ENCODE data around the gene VAV1. TPM values are rescaled to one million over a fixed set of nuclear protein-coding genes. Genes with fewer than 3 reads are reported as not detected.
A peak's percentile ranks its signal among the peaks of the same experiment; 100 is the strongest.

Gene VAV1
- total and polyA plus RNA-seq, 9 of the 15 experiments (the other 6 are each of a cell fraction or from before 2014, with no cell fraction given): 0.46 to 20.1 (median 11.1) TPM

DNA sequence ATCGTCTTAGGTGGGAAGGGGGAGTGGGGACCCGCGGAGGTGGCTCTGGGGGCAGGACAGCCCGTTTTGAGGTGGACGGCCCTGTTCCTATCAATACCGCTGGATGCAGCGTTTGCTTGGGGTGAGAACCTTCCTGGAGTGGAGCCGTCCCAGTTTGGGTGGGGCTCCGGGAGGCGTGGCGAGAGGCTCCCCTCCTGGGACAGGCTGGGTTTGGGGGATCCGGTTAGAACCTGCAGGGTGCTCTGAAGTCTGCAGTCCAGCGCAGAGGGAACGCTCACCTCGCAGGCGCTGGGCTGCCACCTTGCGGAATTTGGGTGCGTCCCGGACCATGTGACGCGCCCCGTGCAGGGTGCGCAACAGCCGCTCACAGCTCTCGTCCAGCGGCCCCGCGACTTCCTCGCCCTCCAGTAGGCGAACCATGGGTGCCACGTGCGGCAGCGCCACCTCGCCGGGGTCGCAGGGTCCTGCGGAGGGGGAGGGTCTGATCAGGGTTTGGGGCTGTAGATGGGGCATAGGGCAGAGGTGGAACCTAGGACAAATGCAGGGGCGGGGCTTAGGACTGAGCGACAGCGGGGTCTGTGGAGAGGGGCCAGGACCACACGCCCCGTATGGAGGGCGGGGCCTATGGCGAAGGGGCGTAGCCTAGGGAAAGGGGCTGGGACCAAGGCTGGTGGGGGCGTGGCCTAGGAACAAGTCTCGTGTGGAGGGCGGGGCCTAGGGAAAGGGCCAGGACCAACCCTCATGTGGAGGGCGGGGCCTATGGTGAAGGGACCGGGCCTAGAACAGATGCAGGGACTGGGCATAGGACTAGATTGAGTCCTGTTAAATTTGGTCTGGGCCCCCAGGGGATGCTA lies 19.1 kb upstream of the VAV1 start (continued):
- no peak for TF ChIP-seq FOXA3 (CRISPR knock-in tag; conservative IDR thresholded peaks at IDR 0.05 in 1 of 2, IDR thresholded peaks at IDR 0.05 in 1 of 2)
- TF ChIP-seq, protein P1, sequence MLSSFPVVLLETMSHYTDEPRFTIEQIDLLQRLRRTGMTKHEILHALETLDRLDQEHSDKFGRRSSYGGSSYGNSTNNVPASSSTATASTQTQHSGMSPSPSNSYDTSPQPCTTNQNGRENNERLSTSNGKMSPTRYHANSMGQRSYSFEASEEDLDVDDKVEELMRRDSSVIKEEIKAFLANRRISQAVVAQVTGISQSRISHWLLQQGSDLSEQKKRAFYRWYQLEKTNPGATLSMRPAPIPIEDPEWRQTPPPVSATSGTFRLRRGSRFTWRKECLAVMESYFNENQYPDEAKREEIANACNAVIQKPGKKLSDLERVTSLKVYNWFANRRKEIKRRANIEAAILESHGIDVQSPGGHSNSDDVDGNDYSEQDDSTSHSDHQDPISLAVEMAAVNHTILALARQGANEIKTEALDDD (IDR thresholded peaks at IDR 0.05): no peak
- no peak for TF ChIP-seq ZFPM2 (CRISPR knock-in tag; IDR thresholded peaks at IDR 0.05)
- TF ChIP-seq ZNF24 (IDR thresholded peaks at IDR 0.05): no peak
- TF ChIP-seq, protein P2, sequence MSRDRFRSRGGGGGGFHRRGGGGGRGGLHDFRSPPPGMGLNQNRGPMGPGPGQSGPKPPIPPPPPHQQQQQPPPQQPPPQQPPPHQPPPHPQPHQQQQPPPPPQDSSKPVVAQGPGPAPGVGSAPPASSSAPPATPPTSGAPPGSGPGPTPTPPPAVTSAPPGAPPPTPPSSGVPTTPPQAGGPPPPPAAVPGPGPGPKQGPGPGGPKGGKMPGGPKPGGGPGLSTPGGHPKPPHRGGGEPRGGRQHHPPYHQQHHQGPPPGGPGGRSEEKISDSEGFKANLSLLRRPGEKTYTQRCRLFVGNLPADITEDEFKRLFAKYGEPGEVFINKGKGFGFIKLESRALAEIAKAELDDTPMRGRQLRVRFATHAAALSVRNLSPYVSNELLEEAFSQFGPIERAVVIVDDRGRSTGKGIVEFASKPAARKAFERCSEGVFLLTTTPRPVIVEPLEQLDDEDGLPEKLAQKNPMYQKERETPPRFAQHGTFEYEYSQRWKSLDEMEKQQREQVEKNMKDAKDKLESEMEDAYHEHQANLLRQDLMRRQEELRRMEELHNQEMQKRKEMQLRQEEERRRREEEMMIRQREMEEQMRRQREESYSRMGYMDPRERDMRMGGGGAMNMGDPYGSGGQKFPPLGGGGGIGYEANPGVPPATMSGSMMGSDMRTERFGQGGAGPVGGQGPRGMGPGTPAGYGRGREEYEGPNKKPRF (IDR thresholded peaks at IDR 0.05; ENCODE audit: low read depth, low read length): no peak
- TF ChIP-seq, protein P3, sequence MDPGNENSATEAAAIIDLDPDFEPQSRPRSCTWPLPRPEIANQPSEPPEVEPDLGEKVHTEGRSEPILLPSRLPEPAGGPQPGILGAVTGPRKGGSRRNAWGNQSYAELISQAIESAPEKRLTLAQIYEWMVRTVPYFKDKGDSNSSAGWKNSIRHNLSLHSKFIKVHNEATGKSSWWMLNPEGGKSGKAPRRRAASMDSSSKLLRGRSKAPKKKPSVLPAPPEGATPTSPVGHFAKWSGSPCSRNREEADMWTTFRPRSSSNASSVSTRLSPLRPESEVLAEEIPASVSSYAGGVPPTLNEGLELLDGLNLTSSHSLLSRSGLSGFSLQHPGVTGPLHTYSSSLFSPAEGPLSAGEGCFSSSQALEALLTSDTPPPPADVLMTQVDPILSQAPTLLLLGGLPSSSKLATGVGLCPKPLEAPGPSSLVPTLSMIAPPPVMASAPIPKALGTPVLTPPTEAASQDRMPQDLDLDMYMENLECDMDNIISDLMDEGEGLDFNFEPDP (CRISPR knock-in tag; IDR thresholded peaks at IDR 0.05): no peak
- TF ChIP-seq EGR1 (conservative IDR thresholded peaks at IDR 0.05): 0 out of 2 replicates have a peak, but pooled peaks have one; percentile 8
- no peak for TF ChIP-seq ZNF134 (CRISPR knock-in tag; conservative IDR thresholded peaks at IDR 0.05)
- TF ChIP-seq ZNF431 (CRISPR knock-in tag; IDR thresholded peaks at IDR 0.05): peak; percentile 84
- TF ChIP-seq CBFB (CRISPR knock-in tag; IDR thresholded peaks at IDR 0.05): no peak; the same call in 1 of the 2 replicates
- TF ChIP-seq, protein P4, sequence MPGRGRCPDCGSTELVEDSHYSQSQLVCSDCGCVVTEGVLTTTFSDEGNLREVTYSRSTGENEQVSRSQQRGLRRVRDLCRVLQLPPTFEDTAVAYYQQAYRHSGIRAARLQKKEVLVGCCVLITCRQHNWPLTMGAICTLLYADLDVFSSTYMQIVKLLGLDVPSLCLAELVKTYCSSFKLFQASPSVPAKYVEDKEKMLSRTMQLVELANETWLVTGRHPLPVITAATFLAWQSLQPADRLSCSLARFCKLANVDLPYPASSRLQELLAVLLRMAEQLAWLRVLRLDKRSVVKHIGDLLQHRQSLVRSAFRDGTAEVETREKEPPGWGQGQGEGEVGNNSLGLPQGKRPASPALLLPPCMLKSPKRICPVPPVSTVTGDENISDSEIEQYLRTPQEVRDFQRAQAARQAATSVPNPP (IDR thresholded peaks at IDR 0.05; ENCODE audit: borderline replicate concordance, insufficient read depth, insufficient read length): no peak
- no peak for TF ChIP-seq CBX5 (IDR thresholded peaks at IDR 0.05; ENCODE audit: borderline replicate concordance, low read depth)
- TF ChIP-seq, protein P5, sequence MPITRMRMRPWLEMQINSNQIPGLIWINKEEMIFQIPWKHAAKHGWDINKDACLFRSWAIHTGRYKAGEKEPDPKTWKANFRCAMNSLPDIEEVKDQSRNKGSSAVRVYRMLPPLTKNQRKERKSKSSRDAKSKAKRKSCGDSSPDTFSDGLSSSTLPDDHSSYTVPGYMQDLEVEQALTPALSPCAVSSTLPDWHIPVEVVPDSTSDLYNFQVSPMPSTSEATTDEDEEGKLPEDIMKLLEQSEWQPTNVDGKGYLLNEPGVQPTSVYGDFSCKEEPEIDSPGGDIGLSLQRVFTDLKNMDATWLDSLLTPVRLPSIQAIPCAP (CRISPR knock-in tag; IDR thresholded peaks at IDR 0.05; ENCODE audit: borderline replicate concordance): no peak
- TF ChIP-seq, protein P6, sequence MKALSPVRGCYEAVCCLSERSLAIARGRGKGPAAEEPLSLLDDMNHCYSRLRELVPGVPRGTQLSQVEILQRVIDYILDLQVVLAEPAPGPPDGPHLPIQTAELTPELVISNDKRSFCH (CRISPR knock-in tag; IDR thresholded peaks at IDR 0.05): no peak
- TF ChIP-seq, protein P6 (tag; IDR thresholded peaks at IDR 0.05): peak; percentile 77
- no peak for TF ChIP-seq SP2 (IDR thresholded peaks at IDR 0.05; ENCODE audit: extremely low read depth, low read depth, low read length, poor library complexity, severe bottlenecking)
- TF ChIP-seq MCM7 (IDR thresholded peaks at IDR 0.05): no peak
- no peak for TF ChIP-seq ZNF561 (CRISPR knock-in tag; conservative IDR thresholded peaks at IDR 0.05)
- TF ChIP-seq STAT5B (CRISPR knock-in tag; IDR thresholded peaks at IDR 0.05): no peak
- TF ChIP-seq PCBP2 (IDR thresholded peaks at IDR 0.05; ENCODE audit: low read depth, low read length, poor library complexity, severe bottlenecking): no peak
- TF ChIP-seq KHSRP (IDR thresholded peaks at IDR 0.05): no peak
- TF ChIP-seq TRIM28 (IDR thresholded peaks at IDR 0.05): no peak

Measured in K562 (cell line).